HepG2 (cell line): ENCODE results near the gene JPH4. TPM values are rescaled to one million over a fixed set of nuclear protein-coding genes. Genes with fewer than 3 reads are reported as not detected.

ENCODE experiments used
- ATF7-NPFF ChIP-seq: sonication (generic); formaldehyde crosslinking; IDR thresholded peaks from 2 replicates; pipeline ENCODE4 v1.8.1; 2023; ENCODE audit warnings: mild to moderate bottlenecking, low read depth, missing genetic modification reagents, moderate library complexity
- GPBP1L1 ChIP-seq: sonication (generic); formaldehyde crosslinking; IDR thresholded peaks from 2 replicates; pipeline ENCODE4 v1.5.0; 2020; ENCODE audit warnings: mild to moderate bottlenecking, missing genetic modification reagents
- GPN1 ChIP-seq: sonication (generic); formaldehyde crosslinking; IDR thresholded peaks from 2 replicates; pipeline ENCODE4 v1.5.1; 2020; ENCODE audit warnings: missing genetic modification reagents, borderline replicate concordance
- HDAC1 ChIP-seq: sonication (generic); formaldehyde crosslinking; IDR thresholded peaks from 2 replicates; pipeline ENCODE4 v1.5.1; 2020; ENCODE audit warnings: mild to moderate bottlenecking, missing genetic modification reagents
- KDM1A ChIP-seq: IDR thresholded peaks from 2 replicates; pipeline ENCODE4 v1.6.1; 2016; ENCODE audit warnings: missing compliant biosample characterization
- KIAA2018 ChIP-seq: sonication (generic); formaldehyde crosslinking; IDR thresholded peaks from 2 replicates; pipeline ENCODE4 v1.5.0; 2020; ENCODE audit warnings: mild to moderate bottlenecking, missing genetic modification reagents, borderline replicate concordance
- RFXAP ChIP-seq: sonication (generic); formaldehyde crosslinking; IDR thresholded peaks from 2 replicates; pipeline ENCODE4 v1.4.0; 2020; ENCODE audit warnings: missing genetic modification reagents, borderline replicate concordance
- SATB2 ChIP-seq: sonication (generic); formaldehyde crosslinking; IDR thresholded peaks from 2 replicates; pipeline ENCODE4 v1.5.0; 2020; ENCODE audit warnings: missing genetic modification reagents
- SOX13 ChIP-seq, 3 experiments: fragments of 450-650 bp in 1 of 3; sonication (generic) in 1 of 3; formaldehyde crosslinking in 1 of 3; IDR thresholded peaks in 2 of 3; conservative IDR thresholded peaks in 1 of 3; 2 replicates each; pipeline versions ENCODE4 v1.5.0 to v1.6.1; 2016 to 2020; ENCODE audit warnings: antibody characterized with exemption in 1 of 3, mild to moderate bottlenecking in 1 of 3, missing compliant biosample characterization in 1 of 3, missing genetic modification reagents in 1 of 3, moderate library complexity in 1 of 3
- YEATS2 ChIP-seq: sonication (generic); formaldehyde crosslinking; IDR thresholded peaks from 2 replicates; pipeline ENCODE4 v1.4.0; 2020; ENCODE audit warnings: missing genetic modification reagents, borderline replicate concordance
- ZC3H13 ChIP-seq: sonication (generic); formaldehyde crosslinking; IDR thresholded peaks from 2 replicates; pipeline ENCODE4 v1.8.1; 2023; ENCODE audit warnings: mild to moderate bottlenecking, missing genetic modification reagents, moderate library complexity
- ZFP82 ChIP-seq: sonication (generic); formaldehyde crosslinking; IDR thresholded peaks from 2 replicates; pipeline ENCODE4 v1.5.1; 2020; ENCODE audit warnings: mild to moderate bottlenecking, missing genetic modification reagents, borderline replicate concordance
- ZGPAT ChIP-seq: IDR thresholded peaks from 2 replicates; pipeline ENCODE4 v1.6.1; 2016; ENCODE audit warnings: mild to moderate bottlenecking
- ZMYM4 ChIP-seq: sonication (generic); formaldehyde crosslinking; IDR thresholded peaks from 2 replicates; pipeline ENCODE4 v1.8.1; 2023; ENCODE audit warnings: mild to moderate bottlenecking, missing genetic modification reagents
- ZNF335 ChIP-seq: sonication (generic); formaldehyde crosslinking; IDR thresholded peaks from 2 replicates; pipeline ENCODE4 v1.4.0; 2020; ENCODE audit warnings: missing genetic modification reagents
- ZNF556 ChIP-seq: sonication (generic); formaldehyde crosslinking; IDR thresholded peaks from 2 replicates; pipeline ENCODE4 v1.4.0; 2020; ENCODE audit warnings: mild to moderate bottlenecking, missing genetic modification reagents, borderline replicate concordance
- ZNF660 ChIP-seq: sonication (generic); formaldehyde crosslinking; IDR thresholded peaks from 2 replicates; pipeline ENCODE4 v1.5.1; 2020; ENCODE audit warnings: mild to moderate bottlenecking, low read depth, missing genetic modification reagents, borderline replicate concordance
- ZNF709 ChIP-seq: sonication (generic); formaldehyde crosslinking; IDR thresholded peaks from 2 replicates; pipeline ENCODE4 v1.5.0; 2020; ENCODE audit warnings: mild to moderate bottlenecking, missing genetic modification reagents
- polyA plus RNA-seq, 8 experiments: library from polyadenylated mRNA; depleted of rRNA in 3 of 8; stranded (reverse) in 7 of 8; unstranded in 1 of 8; fragments of >200 nt; fragmentation: Illumina TruSeq in 4 of 8; extraction: Trizol in 4 of 8; gene quantifications; 2 replicates each; pipeline versions ENCODE4 v1.2.1 to v1.2.3, GENCODE V29; 2011 to 2016; ENCODE audit warnings: low read depth in 4 of 8, missing spikeins in 1 of 8, mixed read lengths in 1 of 8; ENCODE audit not compliant: insufficient read depth in 1 of 8
- total RNA-seq, 5 experiments: library from RNA; depleted of rRNA; stranded (reverse); fragments of >200 nt; fragmentation: Illumina TruSeq; extraction: Trizol; gene quantifications; 2 replicates each; pipeline ENCODE4 v1.2.3, GENCODE V29; 2016; ENCODE audit warnings: low read depth in 1 of 5

JPH4 gene
- total and polyA plus RNA-seq, 2 of the 13 experiments (the other 11 are each of a cell fraction or from before 2014, with no cell fraction given) = 0.08 to 0.22 TPM

GRCh38 chr14:23539248-23540140, 39.1 kb downstream of the JPH4 start (continued):
- TF ChIP-seq ZGPAT (CRISPR knock-in tag) (0 out of 2 replicates have a peak, but pooled peaks have one; percentile 23), KIAA2018 (no peak), SOX13 (IDR thresholded peaks at IDR 0.05) (no peak), SOX13 (CRISPR knock-in tag; conservative IDR thresholded peaks at IDR 0.05 in 1 of 2, IDR thresholded peaks at IDR 0.05 in 1 of 2) (no peak), YEATS2 (CRISPR knock-in tag) (no peak), ZMYM4 (CRISPR knock-in tag) (peak; percentile 29; the same call in 1 of the 2 replicates), ZNF660 (CRISPR knock-in tag) (no peak), ZC3H13 (no peak), ZNF335 (CRISPR knock-in tag) (no peak), ATF7-NPFF (CRISPR knock-in tag) (peak; percentile 57; the same call in 1 of the 2 replicates), RFXAP (CRISPR knock-in tag) (no peak), ZNF556 (CRISPR knock-in tag) (no peak), ZNF709 (CRISPR knock-in tag) (no peak), SATB2 (CRISPR knock-in tag) (no peak), HDAC1 (CRISPR knock-in tag) (no peak), GPBP1L1 (CRISPR knock-in tag) (no peak), ZFP82 (CRISPR knock-in tag) (no peak), GPN1 (no peak), KDM1A (CRISPR knock-in tag) (no peak)
